Kidney capillary endothelial cell (primary cell): ENCODE results near the gene TREML1.
"Not testable (repeated sequence)": the region's sequence is repeated elsewhere in the genome, so short reads cannot be mapped to it uniquely, and the experiment has no call there.

Experiments used
- DNase-seq: peaks from one replicate; pipeline ENCODE4 v3.0.0-alpha.2; 2018; ENCODE audit warnings: low spot score

Gene TREML1

GRCh38 chr6:41147917-41148316 is 6.2 kb downstream of the TREML1 start:
- no peak for DNase-seq

GRCh38 chr6:41136911-41137310 is 17.2 kb downstream of the TREML1 start:
- no peak for DNase-seq

DNA sequence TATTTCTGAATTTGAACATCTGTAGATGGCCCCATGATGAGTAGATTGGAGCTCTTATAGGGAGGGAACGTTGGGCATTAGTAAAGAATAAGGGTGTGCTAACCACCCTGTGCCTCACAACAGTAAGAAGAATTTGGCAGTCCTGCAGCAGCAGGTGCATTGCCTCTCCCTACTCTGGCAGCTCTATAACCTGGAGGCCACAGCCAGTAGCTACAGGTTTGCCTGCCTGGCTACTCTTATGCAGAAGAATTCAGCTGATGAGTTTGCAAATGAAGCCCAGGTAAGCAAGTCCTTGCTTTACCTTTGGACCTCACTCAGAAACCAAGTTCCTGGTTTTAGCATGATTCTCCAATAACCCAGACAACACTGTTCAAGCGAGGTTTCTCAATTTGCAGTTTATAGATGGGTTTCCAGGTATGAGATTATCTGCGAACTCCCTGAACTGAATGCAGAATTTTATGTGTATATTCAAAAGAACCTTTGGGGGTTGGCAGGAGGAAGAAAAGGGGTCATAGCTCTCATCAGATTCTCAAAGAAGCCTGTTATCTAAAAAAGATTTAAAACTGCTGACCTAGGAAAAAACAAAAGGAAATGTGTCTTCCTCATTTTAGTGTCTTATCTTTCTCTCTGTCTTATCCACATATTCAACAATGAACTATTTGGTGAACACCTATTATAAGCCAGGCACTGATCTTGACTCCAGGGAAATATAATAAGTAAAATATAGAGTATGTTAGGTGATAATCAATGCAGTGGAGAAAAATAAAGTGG is 18.9 kb downstream of the TREML1 start:
- no peak for DNase-seq

- no peak for DNase-seq
Observed at GRCh38 chr6:41132254-41132653, 21.9 kb downstream of the TREML1 start.

DNA sequence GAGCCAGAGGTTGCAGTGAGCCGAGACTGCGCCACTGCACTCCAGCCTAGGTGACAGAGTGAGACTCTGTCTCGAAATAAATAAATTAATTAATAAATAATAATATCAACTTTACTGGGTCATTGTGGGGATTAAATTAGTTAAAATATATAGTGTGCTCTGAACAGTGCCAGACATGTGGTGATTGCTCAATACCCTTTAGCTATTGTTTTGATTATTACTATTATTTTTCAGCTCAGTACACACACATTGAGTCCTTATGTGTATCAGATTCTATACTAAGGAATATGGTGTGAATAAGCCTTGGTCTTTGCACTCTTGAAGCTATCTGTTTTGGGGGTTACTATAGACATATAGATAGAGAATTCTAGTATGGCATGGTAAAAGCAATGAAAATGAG is 28.9 kb downstream of the TREML1 start:
- no peak for DNase-seq

GRCh38 chr6:41122918-41123317 is 31.2 kb downstream of the TREML1 start:
- DNase-seq = no peak

DNA sequence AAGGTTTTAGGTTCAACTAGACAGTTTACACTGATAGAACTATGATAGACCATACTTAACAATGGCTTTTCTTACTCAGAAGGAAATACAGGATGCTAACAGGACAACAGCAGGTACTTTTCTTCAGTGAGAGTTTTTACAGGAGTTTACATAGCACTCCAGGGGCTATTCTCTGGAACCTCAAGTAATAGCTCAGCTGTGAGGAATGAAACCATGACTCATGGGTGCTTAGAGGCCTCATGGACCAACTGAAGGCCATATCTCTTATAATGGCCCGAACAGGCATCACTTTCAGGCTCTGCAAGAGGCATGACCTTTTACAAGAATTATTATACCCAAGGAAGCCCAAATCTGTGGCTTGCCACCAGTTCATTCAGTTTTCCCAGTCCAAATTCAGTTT is 31.8 kb downstream of the TREML1 start:
- DNase-seq = no peak

DNA sequence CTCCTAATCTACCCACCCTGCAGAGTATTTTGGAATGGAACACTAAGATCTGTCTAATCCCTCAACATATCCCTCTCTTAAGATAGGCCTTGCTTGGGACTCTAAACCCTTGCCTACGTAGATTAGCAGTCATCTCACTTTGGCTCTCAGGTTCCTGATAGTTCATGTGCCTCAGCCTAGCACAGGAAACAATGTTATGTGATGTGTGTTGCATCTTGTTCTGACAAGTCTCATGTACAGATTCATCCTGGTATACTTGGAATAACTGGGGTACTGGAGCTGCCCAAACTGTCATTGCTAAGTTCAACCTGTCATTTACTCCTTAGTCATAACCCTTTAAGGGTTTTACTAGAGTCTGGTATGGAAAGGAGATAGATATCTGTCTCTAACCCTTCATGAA is 34.1 kb downstream of the TREML1 start:
- DNase-seq = no peak

DNA sequence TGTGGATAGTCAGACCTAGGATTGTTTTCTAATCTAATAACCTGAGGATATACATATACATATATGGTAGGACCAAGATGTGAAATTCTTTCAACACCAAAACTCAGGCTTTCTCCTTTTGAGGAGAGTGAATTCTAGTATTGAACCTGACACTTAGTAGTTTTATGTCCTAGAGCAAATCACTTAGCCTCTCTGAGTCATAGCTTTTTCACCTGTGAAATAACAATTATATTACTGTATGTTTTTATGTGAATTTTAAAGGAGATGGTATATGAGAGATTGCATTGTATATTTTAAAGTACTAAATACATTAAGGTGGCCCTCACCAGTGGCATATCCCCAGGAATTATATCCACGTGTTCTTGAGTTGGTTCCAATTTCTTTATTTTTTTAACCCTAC is 34.6 kb downstream of the TREML1 start:
- DNase-seq = no peak

DNA sequence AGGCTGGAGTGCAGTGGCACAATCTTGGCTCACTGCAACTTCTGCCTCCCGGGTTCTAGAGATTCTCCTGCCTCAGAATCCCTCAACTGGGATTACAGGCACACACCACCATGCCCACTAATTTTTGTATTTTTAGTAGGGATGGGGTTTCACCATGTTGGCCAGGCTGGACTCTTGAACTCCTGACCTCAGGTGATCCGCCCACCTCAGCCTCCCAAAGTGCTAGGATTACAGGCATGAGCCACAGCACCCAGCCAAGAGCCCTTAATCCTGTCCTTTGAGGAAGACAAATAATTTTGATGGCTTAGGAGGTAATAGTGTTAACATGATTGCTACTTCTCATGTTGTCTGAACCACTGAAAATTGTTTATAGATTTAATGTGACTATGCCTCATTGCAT is 39.1 kb downstream of the TREML1 start:
- not testable (repeated sequence) for DNase-seq

DNA sequence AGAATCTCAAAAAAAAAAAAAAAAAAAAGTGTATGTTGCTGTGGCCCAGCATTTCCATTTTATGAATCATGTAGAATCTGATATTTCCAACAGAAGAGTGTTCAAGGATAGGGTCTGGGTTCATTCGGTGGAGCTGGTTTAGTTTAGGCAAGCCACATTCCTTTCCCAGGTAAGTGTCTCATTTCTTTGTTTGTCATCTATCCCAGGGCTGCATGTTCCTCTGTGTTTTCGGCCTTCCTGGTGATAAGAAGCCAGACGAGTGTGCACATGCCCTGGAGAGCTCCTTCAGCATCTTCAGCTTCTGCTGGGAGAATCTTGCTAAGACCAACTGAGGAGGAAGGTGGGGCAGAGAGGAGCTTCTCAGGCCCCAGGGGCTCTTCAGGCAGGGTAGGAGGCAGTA is 43.1 kb downstream of the TREML1 start:
- DNase-seq = no peak

GRCh38 chr6:41103847-41104246 is 50.3 kb downstream of the TREML1 start:
- DNase-seq = no peak

GRCh38 chr6:41100871-41101287 is 53.3 kb downstream of the TREML1 start:
- DNase-seq = no peak
